ENCODE results near the gene GPA33. TPM values are rescaled to one million over a fixed set of nuclear protein-coding genes. Genes with fewer than 3 reads are reported as not detected.

The GPA33 gene
- total RNA-seq, 1 donor from 2014 or later: 0.10 TPM

GRCh38 chr1:167107456-167107855, 17.3 kb upstream of the GPA33 start:
- no peak overlapping the region for H3K27ac Mint-ChIP-seq (ENCODE audit: unreplicated experiment)
- H3K9me3 Mint-ChIP-seq (ENCODE audit: unreplicated experiment): no peaks in the 10 kb centered on the region
- H3K36me3 Mint-ChIP-seq (ENCODE audit: low read depth, unreplicated experiment): no peaks in the 10 kb centered on the region
- no peak overlapping the region for H3K4me3 Mint-ChIP-seq (ENCODE audit: unreplicated experiment)
- TF ChIP-seq CTCF (IDR thresholded peaks at IDR 0.05; ENCODE audit: unreplicated experiment): no peak
- H3K27me3 Mint-ChIP-seq (ENCODE audit: unreplicated experiment): peaks cover 3% of the 10 kb centered on the region
- peaks cover 41% of the 10 kb centered on the region for H3K4me1 Mint-ChIP-seq (ENCODE audit: unreplicated experiment)
- no peak for DNase-seq (ENCODE audit: low spot score)

DNA sequence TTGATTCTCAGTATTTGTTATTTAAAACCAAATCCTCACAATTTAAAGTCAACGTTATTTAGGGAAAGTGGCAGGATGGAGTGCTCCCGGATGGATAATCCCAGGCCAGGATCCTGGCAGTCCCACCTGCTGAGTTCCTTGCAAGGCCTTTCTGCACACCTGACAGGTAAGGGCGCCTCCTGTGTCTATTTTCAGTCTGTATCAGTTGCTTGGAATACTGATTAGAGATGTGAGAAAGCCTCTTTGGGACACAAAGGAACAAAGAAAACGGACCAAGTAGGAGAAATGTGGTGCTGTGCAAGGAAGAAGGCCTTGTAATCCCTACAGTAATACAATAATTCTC, 15.9 kb upstream of the GPA33 start:
- no peaks in the 10 kb centered on the region for H3K9me3 Mint-ChIP-seq (ENCODE audit: unreplicated experiment)
- no peak for DNase-seq (ENCODE audit: low spot score)
- peaks cover 41% of the 10 kb centered on the region for H3K4me1 Mint-ChIP-seq (ENCODE audit: unreplicated experiment)
- H3K36me3 Mint-ChIP-seq (ENCODE audit: low read depth, unreplicated experiment): no peaks in the 10 kb centered on the region
- no peak for TF ChIP-seq CTCF (IDR thresholded peaks at IDR 0.05; ENCODE audit: unreplicated experiment)
- H3K4me3 Mint-ChIP-seq (ENCODE audit: unreplicated experiment): no peak overlapping the region
- no peak overlapping the region for H3K27ac Mint-ChIP-seq (ENCODE audit: unreplicated experiment)
- H3K27me3 Mint-ChIP-seq (ENCODE audit: unreplicated experiment): peaks cover 3% of the 10 kb centered on the region

- Mint-ChIP-seq H3K4me3 (ENCODE audit: unreplicated experiment) (no peak overlapping the region), H3K36me3 (ENCODE audit: low read depth, unreplicated experiment) (no peaks in the 10 kb centered on the region), H3K9me3 (ENCODE audit: unreplicated experiment) (no peaks in the 10 kb centered on the region), H3K27me3 (ENCODE audit: unreplicated experiment) (peaks cover 3% of the 10 kb centered on the region), H3K4me1 (ENCODE audit: unreplicated experiment) (peaks cover 35% of the 10 kb centered on the region), H3K27ac (ENCODE audit: unreplicated experiment) (peak overlapping the region; percentile 57)
- no peak for TF ChIP-seq CTCF (IDR thresholded peaks at IDR 0.05; ENCODE audit: unreplicated experiment)
- no peak for DNase-seq (ENCODE audit: low spot score)
Measured at GRCh38 chr1:167105271-167106118, 15.3 kb upstream of the GPA33 start.

DNA sequence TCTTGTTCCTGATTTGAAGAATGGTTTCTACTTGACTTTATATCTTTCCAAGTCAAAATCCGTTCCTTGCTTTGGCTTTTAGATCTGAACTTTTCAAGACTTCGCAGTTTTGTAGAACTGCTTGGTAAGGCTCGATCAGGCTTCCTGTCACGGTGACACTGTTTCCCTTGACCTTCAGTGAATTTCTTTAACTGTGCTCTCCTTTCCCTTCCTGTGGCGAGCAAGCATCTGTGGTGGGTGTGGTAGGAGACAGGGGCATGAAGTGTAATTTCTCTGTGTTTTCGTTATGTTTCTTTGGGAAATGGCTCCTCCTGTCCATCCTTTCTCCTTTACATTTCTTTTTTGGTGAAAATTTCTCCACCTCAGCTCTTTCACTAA, 14.1 kb upstream of the GPA33 start:
- no peak for TF ChIP-seq CTCF (IDR thresholded peaks at IDR 0.05; ENCODE audit: unreplicated experiment)
- Mint-ChIP-seq H3K27me3 (ENCODE audit: unreplicated experiment) (peaks cover 3% of the 10 kb centered on the region), H3K9me3 (ENCODE audit: unreplicated experiment) (no peaks in the 10 kb centered on the region), H3K4me3 (ENCODE audit: unreplicated experiment) (peak overlapping the region; percentile 23), H3K36me3 (ENCODE audit: low read depth, unreplicated experiment) (no peaks in the 10 kb centered on the region), H3K27ac (ENCODE audit: unreplicated experiment) (peak overlapping the region; percentile 61), H3K4me1 (ENCODE audit: unreplicated experiment) (peaks cover 30% of the 10 kb centered on the region)
- DNase-seq (ENCODE audit: low spot score): no peak

DNA sequence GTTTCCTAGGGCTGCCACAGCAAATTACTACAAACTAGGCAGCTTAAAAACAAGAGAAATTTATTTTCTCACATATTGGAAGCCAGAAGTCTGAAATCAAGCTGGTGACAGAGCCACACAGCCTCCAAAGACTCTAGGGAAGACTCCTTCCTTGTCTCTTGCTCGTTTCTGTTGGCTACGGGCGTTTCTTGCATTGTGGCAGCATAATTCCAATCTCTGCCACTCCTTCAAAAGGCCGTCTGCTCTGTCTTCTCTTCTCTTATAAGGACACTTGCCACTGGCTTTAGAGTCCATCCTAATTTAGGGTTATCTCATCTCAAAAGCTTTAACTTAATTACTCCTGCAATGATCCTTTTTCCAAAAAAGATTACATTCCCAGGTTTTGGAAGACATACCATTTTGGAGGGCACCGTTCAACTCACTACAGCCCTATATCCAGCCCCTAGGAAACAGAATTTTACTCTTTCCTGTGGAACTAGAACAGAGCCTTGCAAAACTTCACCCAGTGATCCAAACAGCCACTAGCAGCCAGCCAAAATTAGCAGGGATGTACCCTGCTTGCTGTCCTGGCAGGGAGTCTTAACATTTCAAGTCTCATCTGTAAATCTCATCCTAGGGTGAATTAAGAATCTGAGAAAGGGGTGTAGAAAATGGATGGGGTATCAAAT, 12.9 kb upstream of the GPA33 start:
- TF ChIP-seq CTCF (IDR thresholded peaks at IDR 0.05; ENCODE audit: unreplicated experiment): no peak

More for the DNA sequence above, 12.9 kb upstream of the GPA33 start:
- H3K27me3 Mint-ChIP-seq (ENCODE audit: unreplicated experiment): peaks cover under 1% of the 10 kb centered on the region
- H3K27ac Mint-ChIP-seq (ENCODE audit: unreplicated experiment): no peak overlapping the region
- H3K9me3 Mint-ChIP-seq (ENCODE audit: unreplicated experiment): no peaks in the 10 kb centered on the region
- DNase-seq (ENCODE audit: low spot score): no peak
- no peaks in the 10 kb centered on the region for H3K36me3 Mint-ChIP-seq (ENCODE audit: low read depth, unreplicated experiment)
- H3K4me1 Mint-ChIP-seq (ENCODE audit: unreplicated experiment): peaks cover 20% of the 10 kb centered on the region
- no peak overlapping the region for H3K4me3 Mint-ChIP-seq (ENCODE audit: unreplicated experiment)

Measured in endothelial cell (in vitro differentiated cells).